ENCODE data around the gene GAA.

Gene GAA

GRCh38 chr17:80101011-80101945 lies at the start of gene GAA:
Gene GAA (plus strand): TSS chr17:80101581. CDS start chr17:80104587, 3,006 bp downstream.
- peak within 1 kb of the TSS; percentile 24 for H3K27ac ChIP-seq (ENCODE audit: low read length)
- peaks cover 8% of the 10 kb centered on the region; the same call in 1 of the 2 replicates for H3K4me1 ChIP-seq (ENCODE audit: insufficient read depth, low read length)
- peak within 1 kb of the TSS; percentile 88 for H3K9ac ChIP-seq (ENCODE audit: low read depth, low read length)
- H3K9me3 ChIP-seq (ENCODE audit: insufficient read depth, low read depth, low read length) = no peaks in the 10 kb centered on the region
- no peaks in the 10 kb centered on the region for H3K36me3 ChIP-seq (ENCODE audit: insufficient read depth, low read depth, low read length)
- H3K27me3 ChIP-seq (ENCODE audit: insufficient read depth, low read length) = peaks cover 21% of the 10 kb centered on the region
- peak within 1 kb of the TSS; percentile 80 for H3K4me3 ChIP-seq (ENCODE audit: low read length)

- no peaks in the 10 kb centered on the region for H3K9me3 ChIP-seq (ENCODE audit: insufficient read depth, low read depth, low read length)
- H3K27me3 ChIP-seq (ENCODE audit: insufficient read depth, low read length) = no peaks in the 10 kb centered on the region
- peaks cover 7% of the 10 kb centered on the region; the same call in 1 of the 2 replicates for H3K4me1 ChIP-seq (ENCODE audit: insufficient read depth, low read length)
- H3K4me3 ChIP-seq (ENCODE audit: low read length) = no peak overlapping the region
- H3K36me3 ChIP-seq (ENCODE audit: insufficient read depth, low read depth, low read length) = peaks cover 6% of the 10 kb centered on the region; the same call in 1 of the 2 replicates
- H3K9ac ChIP-seq (ENCODE audit: low read depth, low read length) = no peak overlapping the region
- H3K27ac ChIP-seq (ENCODE audit: low read length) = no peak overlapping the region
Measured at GRCh38 chr17:80051681-80052080, 49.7 kb upstream of the GAA start.

- peaks cover 6% of the 10 kb centered on the region; the same call in 1 of the 2 replicates for H3K36me3 ChIP-seq (ENCODE audit: insufficient read depth, low read depth, low read length)
- no peak overlapping the region for H3K27ac ChIP-seq (ENCODE audit: low read length)
- no peak overlapping the region for H3K4me3 ChIP-seq (ENCODE audit: low read length)
- no peak overlapping the region for H3K9ac ChIP-seq (ENCODE audit: low read depth, low read length)
- H3K4me1 ChIP-seq (ENCODE audit: insufficient read depth, low read length) = peaks cover 7% of the 10 kb centered on the region; the same call in 1 of the 2 replicates
- no peaks in the 10 kb centered on the region for H3K27me3 ChIP-seq (ENCODE audit: insufficient read depth, low read length)
- H3K9me3 ChIP-seq (ENCODE audit: insufficient read depth, low read depth, low read length) = no peaks in the 10 kb centered on the region
Measured at GRCh38 chr17:80053102-80053501, 48.3 kb upstream of the GAA start.

- no peak overlapping the region for H3K27ac ChIP-seq (ENCODE audit: low read length)
- H3K9me3 ChIP-seq (ENCODE audit: insufficient read depth, low read depth, low read length) = no peaks in the 10 kb centered on the region
- H3K36me3 ChIP-seq (ENCODE audit: insufficient read depth, low read depth, low read length) = peaks cover 5% of the 10 kb centered on the region; the same call in 1 of the 2 replicates
- H3K27me3 ChIP-seq (ENCODE audit: insufficient read depth, low read length) = no peaks in the 10 kb centered on the region
- H3K9ac ChIP-seq (ENCODE audit: low read depth, low read length) = no peak overlapping the region
- no peak overlapping the region for H3K4me3 ChIP-seq (ENCODE audit: low read length)
- H3K4me1 ChIP-seq (ENCODE audit: insufficient read depth, low read length) = peaks cover 7% of the 10 kb centered on the region; the same call in 1 of the 2 replicates
Measured at GRCh38 chr17:80055597-80055996, 45.8 kb upstream of the GAA start.

- Histone ChIP-seq H3K36me3 (ENCODE audit: insufficient read depth, low read depth, low read length) (no peaks in the 10 kb centered on the region), H3K27me3 (ENCODE audit: insufficient read depth, low read length) (no peaks in the 10 kb centered on the region), H3K4me1 (ENCODE audit: insufficient read depth, low read length) (peaks cover 7% of the 10 kb centered on the region; the same call in 1 of the 2 replicates), H3K9ac (ENCODE audit: low read depth, low read length) (no peak overlapping the region), H3K4me3 (ENCODE audit: low read length) (no peak overlapping the region), H3K27ac (ENCODE audit: low read length) (no peak overlapping the region), H3K9me3 (ENCODE audit: insufficient read depth, low read depth, low read length) (no peaks in the 10 kb centered on the region)
Measured at GRCh38 chr17:80058311-80058955, 42.9 kb upstream of the GAA start.

GRCh38 chr17:80060644-80061043 lies 40.7 kb upstream of the GAA start:
- H3K27ac ChIP-seq (ENCODE audit: low read length) = no peak overlapping the region
- no peak overlapping the region for H3K9ac ChIP-seq (ENCODE audit: low read depth, low read length)
- no peaks in the 10 kb centered on the region for H3K9me3 ChIP-seq (ENCODE audit: insufficient read depth, low read depth, low read length)
- no peaks in the 10 kb centered on the region for H3K36me3 ChIP-seq (ENCODE audit: insufficient read depth, low read depth, low read length)
- H3K27me3 ChIP-seq (ENCODE audit: insufficient read depth, low read length) = no peaks in the 10 kb centered on the region
- peaks cover under 1% of the 10 kb centered on the region; the same call in 1 of the 2 replicates for H3K4me1 ChIP-seq (ENCODE audit: insufficient read depth, low read length)
- H3K4me3 ChIP-seq (ENCODE audit: low read length) = no peak overlapping the region

- Histone ChIP-seq H3K27me3 (ENCODE audit: insufficient read depth, low read length) (no peaks in the 10 kb centered on the region), H3K9ac (ENCODE audit: low read depth, low read length) (no peak overlapping the region), H3K9me3 (ENCODE audit: insufficient read depth, low read depth, low read length) (no peaks in the 10 kb centered on the region), H3K4me3 (ENCODE audit: low read length) (no peak overlapping the region), H3K4me1 (ENCODE audit: insufficient read depth, low read length) (peaks cover 4% of the 10 kb centered on the region; the same call in 1 of the 2 replicates), H3K27ac (ENCODE audit: low read length) (no peak overlapping the region), H3K36me3 (ENCODE audit: insufficient read depth, low read depth, low read length) (no peaks in the 10 kb centered on the region)
Measured at GRCh38 chr17:80061421-80061820, 40.0 kb upstream of the GAA start.

- no peaks in the 10 kb centered on the region for H3K36me3 ChIP-seq (ENCODE audit: insufficient read depth, low read depth, low read length)
- H3K4me3 ChIP-seq (ENCODE audit: low read length) = no peak overlapping the region
- no peaks in the 10 kb centered on the region for H3K27me3 ChIP-seq (ENCODE audit: insufficient read depth, low read length)
- no peak overlapping the region for H3K27ac ChIP-seq (ENCODE audit: low read length)
- H3K4me1 ChIP-seq (ENCODE audit: insufficient read depth, low read length) = peaks cover 4% of the 10 kb centered on the region; the same call in 1 of the 2 replicates
- no peak overlapping the region for H3K9ac ChIP-seq (ENCODE audit: low read depth, low read length)
- no peaks in the 10 kb centered on the region for H3K9me3 ChIP-seq (ENCODE audit: insufficient read depth, low read depth, low read length)
Measured at GRCh38 chr17:80063830-80064585, 37.4 kb upstream of the GAA start.

- H3K9me3 ChIP-seq (ENCODE audit: insufficient read depth, low read depth, low read length) = no peaks in the 10 kb centered on the region
- no peak overlapping the region for H3K4me3 ChIP-seq (ENCODE audit: low read length)
- H3K36me3 ChIP-seq (ENCODE audit: insufficient read depth, low read depth, low read length) = no peaks in the 10 kb centered on the region
- no peak overlapping the region for H3K27ac ChIP-seq (ENCODE audit: low read length)
- H3K27me3 ChIP-seq (ENCODE audit: insufficient read depth, low read length) = no peaks in the 10 kb centered on the region
- H3K4me1 ChIP-seq (ENCODE audit: insufficient read depth, low read length) = peaks cover 4% of the 10 kb centered on the region; the same call in 1 of the 2 replicates
- H3K9ac ChIP-seq (ENCODE audit: low read depth, low read length) = no peak overlapping the region
Measured at GRCh38 chr17:80064696-80065095, 36.7 kb upstream of the GAA start.

- H3K4me1 ChIP-seq (ENCODE audit: insufficient read depth, low read length) = peaks cover 4% of the 10 kb centered on the region; the same call in 1 of the 2 replicates
- H3K36me3 ChIP-seq (ENCODE audit: insufficient read depth, low read depth, low read length) = no peaks in the 10 kb centered on the region
- H3K9ac ChIP-seq (ENCODE audit: low read depth, low read length) = peak overlapping the region; percentile 22; the same call in 1 of the 2 replicates
- H3K9me3 ChIP-seq (ENCODE audit: insufficient read depth, low read depth, low read length) = no peaks in the 10 kb centered on the region
- H3K27ac ChIP-seq (ENCODE audit: low read length) = no peak overlapping the region
- H3K4me3 ChIP-seq (ENCODE audit: low read length) = no peak overlapping the region; the same call in 1 of the 2 replicates
- H3K27me3 ChIP-seq (ENCODE audit: insufficient read depth, low read length) = no peaks in the 10 kb centered on the region
Measured at GRCh38 chr17:80065478-80066170, 35.8 kb upstream of the GAA start.
